HG03354 (cell line): ENCODE data around the gene TNNI3K.

Experiments
- ATAC-seq: cut with Tn5 transposase; IDR thresholded peaks from one replicate; pipeline ENCODE4 v1.9.1; 2021; ENCODE audit warnings: mild to moderate bottlenecking; ENCODE audit not compliant: unreplicated experiment, poor library complexity, severe bottlenecking

The TNNI3K gene

GRCh38 chr1:74523873-74524480 lies 288.8 kb downstream of the TNNI3K start:
- no peak for ATAC-seq

GRCh38 chr1:74526708-74527107 lies 291.5 kb downstream of the TNNI3K start:
- no peak for ATAC-seq

GRCh38 chr1:74528123-74528522 lies 292.9 kb downstream of the TNNI3K start:
- no peak for ATAC-seq

- no peak for ATAC-seq
Measured at GRCh38 chr1:74530892-74531291, 295.7 kb downstream of the TNNI3K start.

- no peak for ATAC-seq
Measured at GRCh38 chr1:74531796-74532195, 296.6 kb downstream of the TNNI3K start.

- no peak for ATAC-seq
Measured at GRCh38 chr1:74534241-74534640, 299.1 kb downstream of the TNNI3K start.

GRCh38 chr1:74545821-74546220 lies 310.6 kb downstream of the TNNI3K start:
- no peak for ATAC-seq

- no peak for ATAC-seq
Measured at GRCh38 chr1:74548961-74549750, 314.0 kb downstream of the TNNI3K start.

GRCh38 chr1:74549932-74550331 lies 314.7 kb downstream of the TNNI3K start:
- no peak for ATAC-seq

- ATAC-seq: no peak
Measured at GRCh38 chr1:74570797-74571492, 335.8 kb downstream of the TNNI3K start.

GRCh38 chr1:74571493-74571800 lies 336.3 kb downstream of the TNNI3K start:
- no peak for ATAC-seq

GRCh38 chr1:74571891-74572290 lies 336.7 kb downstream of the TNNI3K start:
- no peak for ATAC-seq

GRCh38 chr1:74578101-74578500 lies 342.9 kb downstream of the TNNI3K start:
- no peak for ATAC-seq

- ATAC-seq: peak; percentile 99
Measured at GRCh38 chr1:74579425-74579824, 344.2 kb downstream of the TNNI3K start.

GRCh38 chr1:74583397-74583796 lies 348.2 kb downstream of the TNNI3K start:
- no peak for ATAC-seq

GRCh38 chr1:74584185-74584584 lies 349.0 kb downstream of the TNNI3K start:
- no peak for ATAC-seq

- ATAC-seq: no peak
Measured at GRCh38 chr1:74586253-74586897, 351.2 kb downstream of the TNNI3K start.

GRCh38 chr1:74587888-74588287 lies 352.7 kb downstream of the TNNI3K start:
- ATAC-seq: no peak

- no peak for ATAC-seq
Measured at GRCh38 chr1:74590288-74590687, 355.1 kb downstream of the TNNI3K start.

GRCh38 chr1:74591949-74592348 lies 356.8 kb downstream of the TNNI3K start:
- no peak for ATAC-seq
